Measurements from ENCODE around the gene TACR1.

DNA sequence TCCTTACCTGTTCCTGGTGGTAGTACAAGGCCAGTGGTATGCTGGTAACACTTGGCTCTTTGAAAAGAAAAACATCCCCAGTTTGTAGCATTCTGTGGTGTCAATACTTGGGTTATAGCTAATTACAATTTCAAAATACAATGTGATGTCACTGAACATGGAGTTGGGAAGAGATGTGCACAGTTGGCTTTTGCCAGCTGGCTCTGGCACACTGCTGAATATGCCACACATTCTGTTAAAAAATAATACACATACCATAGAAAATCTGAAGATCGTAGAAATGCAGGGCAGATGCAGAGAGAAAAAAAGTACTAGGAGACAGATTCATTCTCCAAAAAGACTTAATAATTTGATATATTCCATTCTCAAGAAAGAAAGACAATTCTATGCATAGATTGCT, 101.5 kb downstream of the TACR1 start:
- TF ChIP-seq CTCF (conservative IDR thresholded peaks at IDR 0.05): no peak
- no peak for TF ChIP-seq EZH2 (IDR thresholded peaks at IDR 0.05; ENCODE audit: low read depth)
